Fibroblast of the aortic adventitia (primary cell): ENCODE data around the gene CRKL. TPM values are rescaled to one million over a fixed set of nuclear protein-coding genes. Genes with fewer than 3 reads are reported as not detected.

Experiments
- DNase-seq: peaks from one replicate; pipeline ENCODE4 v3.0.0-alpha.2; 2010; ENCODE audit warnings: low read depth
- H3K4me3 ChIP-seq: 2 replicates; pipeline ENCODE4 v1.5.1; 2011; ENCODE audit warnings: low read depth, mild to moderate bottlenecking, control low read depth, low read length, moderate library complexity
- total RNA-seq: library from RNA; depleted of rRNA; stranded (reverse); fragments of >200 nt; gene quantifications from 2 replicates; pipeline ENCODE4 v1.2.3, GENCODE V29; 2012; ENCODE audit warnings: low replicate concordance
- TF ChIP-seq, protein P1 (sequence below): IDR thresholded peaks from 2 replicates; pipeline ENCODE4 v1.5.1; 2011; ENCODE audit warnings: mild to moderate bottlenecking, low read length, control low read depth, inconsistent platforms; ENCODE audit not compliant: insufficient read depth

Gene CRKL
- total RNA-seq, 1 donor, result 44.7 TPM

DNA sequence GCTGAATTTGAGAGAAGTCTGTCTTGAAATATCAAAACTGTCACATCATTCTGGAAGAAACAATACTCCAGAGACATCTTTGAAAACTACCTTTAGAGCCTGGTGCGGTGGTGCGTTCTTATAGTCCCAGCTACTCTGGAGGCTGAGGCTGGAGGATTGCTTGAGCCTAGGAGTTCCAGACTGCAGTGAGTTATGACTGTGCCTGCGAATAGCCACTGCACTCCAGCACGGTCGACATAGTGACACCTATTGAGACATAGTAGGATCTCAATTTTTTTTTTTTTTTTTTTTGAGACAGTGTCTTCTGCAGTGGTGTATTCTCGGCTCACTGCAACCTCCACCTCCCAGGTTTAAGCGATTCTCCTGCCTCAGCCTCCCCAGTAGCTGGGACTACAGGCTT lies 38.3 kb downstream of the CRKL start:
- DNase-seq, result no peak
- no peak overlapping the region for H3K4me3 ChIP-seq
- TF ChIP-seq, protein P1, sequence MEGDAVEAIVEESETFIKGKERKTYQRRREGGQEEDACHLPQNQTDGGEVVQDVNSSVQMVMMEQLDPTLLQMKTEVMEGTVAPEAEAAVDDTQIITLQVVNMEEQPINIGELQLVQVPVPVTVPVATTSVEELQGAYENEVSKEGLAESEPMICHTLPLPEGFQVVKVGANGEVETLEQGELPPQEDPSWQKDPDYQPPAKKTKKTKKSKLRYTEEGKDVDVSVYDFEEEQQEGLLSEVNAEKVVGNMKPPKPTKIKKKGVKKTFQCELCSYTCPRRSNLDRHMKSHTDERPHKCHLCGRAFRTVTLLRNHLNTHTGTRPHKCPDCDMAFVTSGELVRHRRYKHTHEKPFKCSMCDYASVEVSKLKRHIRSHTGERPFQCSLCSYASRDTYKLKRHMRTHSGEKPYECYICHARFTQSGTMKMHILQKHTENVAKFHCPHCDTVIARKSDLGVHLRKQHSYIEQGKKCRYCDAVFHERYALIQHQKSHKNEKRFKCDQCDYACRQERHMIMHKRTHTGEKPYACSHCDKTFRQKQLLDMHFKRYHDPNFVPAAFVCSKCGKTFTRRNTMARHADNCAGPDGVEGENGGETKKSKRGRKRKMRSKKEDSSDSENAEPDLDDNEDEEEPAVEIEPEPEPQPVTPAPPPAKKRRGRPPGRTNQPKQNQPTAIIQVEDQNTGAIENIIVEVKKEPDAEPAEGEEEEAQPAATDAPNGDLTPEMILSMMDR, result no peak

DNA sequence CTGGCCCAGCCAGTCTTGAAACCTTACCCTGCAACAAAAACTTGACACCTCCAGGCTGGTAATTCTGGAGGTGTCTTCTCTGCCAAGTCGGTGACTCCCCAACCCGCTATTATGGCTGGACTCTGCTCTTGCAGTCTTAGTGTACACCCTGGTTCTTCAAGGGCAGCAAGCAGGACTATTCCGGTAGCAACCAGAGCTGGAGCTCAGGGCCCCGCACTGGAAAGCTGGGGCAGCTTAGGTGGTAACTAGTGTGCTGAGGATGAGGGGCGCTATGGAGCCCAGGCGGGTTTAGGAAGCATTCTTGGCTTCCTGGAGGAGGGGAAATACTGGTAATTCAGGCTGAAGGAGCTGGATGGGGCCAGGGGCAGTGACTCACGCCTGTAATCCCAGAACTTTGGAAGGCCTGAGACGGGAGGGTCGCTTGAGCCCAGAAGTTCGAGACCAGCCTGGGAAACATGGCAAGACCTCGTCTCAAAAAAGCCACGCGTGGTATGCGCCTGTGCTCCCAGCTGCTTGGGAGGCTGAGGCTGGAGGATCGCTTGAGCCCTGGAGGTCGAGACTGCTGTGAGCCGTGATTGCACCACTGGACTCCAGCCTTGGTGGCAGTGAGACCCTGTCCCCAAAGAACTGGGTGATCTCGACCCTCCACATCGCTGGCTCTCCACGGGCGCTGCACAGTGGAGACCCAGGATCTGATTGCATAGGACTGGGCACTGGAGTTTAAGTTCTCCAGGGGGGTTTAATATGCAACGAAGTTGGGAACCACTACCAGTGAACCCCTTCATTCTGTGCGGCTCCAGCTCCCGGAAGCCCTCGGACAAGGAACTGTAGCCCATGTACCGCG lies 39.3 kb downstream of the CRKL start:
- TF ChIP-seq, protein P1, result no peak
- H3K4me3 ChIP-seq, result peak overlapping the region; percentile 70
- DNase-seq, result peak; percentile 21

DNA sequence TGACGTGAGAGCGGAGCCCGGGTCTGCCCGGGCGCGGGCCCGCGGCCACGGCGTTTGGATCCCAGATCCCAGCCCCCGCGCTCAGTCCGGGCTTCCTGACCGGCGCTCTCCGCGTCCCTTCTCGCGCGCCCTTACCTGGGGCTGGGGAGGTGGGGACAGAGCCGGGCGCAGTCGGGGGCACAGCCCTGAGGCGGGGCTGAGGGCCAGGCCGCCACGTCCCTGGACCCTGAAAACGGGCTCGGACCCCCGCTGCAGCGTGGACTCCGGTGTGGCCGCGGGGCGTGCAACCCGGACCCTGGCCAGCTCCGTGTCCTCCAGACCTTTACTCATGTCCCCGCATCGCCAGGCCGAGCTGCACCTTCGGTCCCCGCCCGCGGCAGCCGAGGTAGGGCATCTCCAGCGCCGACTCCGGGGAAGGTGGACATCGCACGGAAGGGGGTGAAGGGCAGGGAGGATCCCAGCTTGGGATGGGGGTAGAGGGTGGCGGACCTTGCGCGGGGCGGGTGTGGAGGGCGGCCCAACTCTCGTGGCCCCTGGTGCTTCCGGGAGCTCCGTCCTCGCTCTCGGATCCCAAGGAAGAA lies 40.0 kb downstream of the CRKL start:
- DNase-seq, result no peak
- H3K4me3 ChIP-seq, result peak overlapping the region; percentile 70
- TF ChIP-seq, protein P1, result no peak

GRCh38 chr22:20957683-20958431 lies 40.6 kb downstream of the CRKL start:
- peak; percentile 21 for DNase-seq
- TF ChIP-seq, protein P1, result no peak
- peak overlapping the region; percentile 70 for H3K4me3 ChIP-seq

DNA sequence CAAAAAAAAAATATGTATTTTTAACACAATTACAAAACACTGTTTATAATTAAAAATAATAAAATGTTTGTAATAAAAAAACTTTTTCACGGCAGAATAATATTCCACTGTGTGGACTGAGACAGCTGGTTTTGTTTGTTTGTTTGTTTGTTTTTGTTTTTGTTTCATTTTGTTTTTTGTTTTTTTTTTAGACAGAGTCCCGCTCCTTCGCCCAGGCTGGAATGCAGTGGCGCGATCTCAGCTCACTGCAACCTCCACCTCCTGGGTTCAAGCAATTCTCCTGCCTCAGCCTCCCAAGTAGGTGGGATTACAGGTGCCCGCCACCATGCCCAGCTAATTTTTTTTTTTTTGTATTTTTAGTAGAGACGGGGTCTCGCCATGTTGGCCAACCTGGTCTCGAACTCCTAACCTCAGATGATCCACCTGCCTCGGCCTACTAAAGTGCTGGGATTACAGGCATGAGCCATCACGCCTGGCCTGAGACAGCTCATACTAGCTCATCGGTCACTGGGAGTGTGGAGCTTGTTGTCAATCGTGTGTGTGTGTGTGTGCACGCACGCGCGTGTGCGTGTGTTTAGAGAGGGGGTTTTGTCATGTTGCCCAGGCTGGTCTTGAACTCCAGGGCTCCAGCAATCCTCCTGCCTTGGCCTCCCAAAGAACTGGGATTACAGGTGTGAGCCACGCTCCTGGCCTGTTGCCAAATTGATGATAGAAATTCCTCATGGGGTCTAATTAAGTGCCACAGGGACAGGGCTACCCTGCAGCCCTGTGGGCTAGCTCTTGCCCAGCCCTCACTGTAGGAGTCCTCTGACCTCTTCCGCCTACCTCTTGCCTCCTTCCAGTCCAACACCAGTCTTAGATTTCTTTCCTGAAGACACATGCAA lies 42.6 kb downstream of the CRKL start:
- TF ChIP-seq, protein P1, result no peak
- no peak overlapping the region for H3K4me3 ChIP-seq
- no peak for DNase-seq

DNA sequence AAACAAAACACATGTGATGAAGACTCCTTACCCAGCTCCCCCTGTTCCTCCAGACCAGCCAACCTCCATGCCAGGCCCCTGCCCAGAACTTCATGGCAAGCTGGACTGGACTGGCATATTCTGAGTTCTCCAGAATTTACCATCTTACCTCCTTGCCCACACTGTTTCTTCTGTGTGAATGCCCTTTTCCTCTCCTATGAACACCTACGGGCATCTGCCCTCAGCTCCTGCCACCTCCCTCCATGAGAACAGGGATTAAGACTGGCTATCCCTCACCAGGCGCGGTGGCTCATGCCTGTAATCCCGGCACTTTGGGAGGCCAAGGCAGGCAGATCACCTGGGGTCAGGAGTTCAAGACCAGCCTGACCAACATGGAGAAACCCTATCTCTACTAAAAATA lies 43.4 kb downstream of the CRKL start:
- TF ChIP-seq, protein P1, result no peak
- no peak for DNase-seq
- H3K4me3 ChIP-seq, result no peak overlapping the region
